GM06990 (cell line): Measurements from ENCODE around the gene CFDP1.
A peak's percentile ranks its signal among the peaks of the same experiment; 100 is the strongest.

Experiments used
- DNase-seq: peaks from one replicate; pipeline ENCODE4 v3.0.0-alpha.2; 2011; ENCODE audit not compliant: insufficient read length; ENCODE audit errors: extremely low read depth
- H3K27me3 ChIP-seq: replicated peaks from 2 replicates; pipeline ENCODE4 v1.6.0; 2011; ENCODE audit warnings: low read length; ENCODE audit not compliant: control insufficient read depth, insufficient read depth
- H3K36me3 ChIP-seq: 2 replicates; pipeline ENCODE4 v1.5.1; 2011; ENCODE audit warnings: low read length; ENCODE audit not compliant: control insufficient read depth, insufficient read depth
- H3K4me3 ChIP-seq: replicated peaks from 2 replicates; pipeline ENCODE4 v1.5.1; 2011; ENCODE audit warnings: low read depth, mild to moderate bottlenecking, control low read depth, low read length
- CTCF ChIP-seq: IDR thresholded peaks from 2 replicates; pipeline ENCODE4 v1.5.1; 2011; ENCODE audit warnings: low read length, control low read depth, mild to moderate bottlenecking, inconsistent platforms; ENCODE audit not compliant: insufficient read depth, poor library complexity, severe bottlenecking

Gene CFDP1

GRCh38 chr16:75432828-75433731 is at the start of gene CFDP1:
TSS of gene CFDP1 (minus strand) at chr16:75433503. CDS start at chr16:75433352, 151 bp downstream.
- DNase-seq, result peak; percentile 93

GRCh38 chr16:75482434-75483205 is 49.3 kb upstream of the CFDP1 start:
- no peak for TF ChIP-seq CTCF
- Histone ChIP-seq H3K4me3 (no peak overlapping the region), H3K36me3 (no peaks in the 10 kb centered on the region), H3K27me3 (no peaks in the 10 kb centered on the region)
- no peak for DNase-seq

More at GRCh38 chr16:75432828-75433731, at the start of gene CFDP1:
- H3K4me3 ChIP-seq, result peak within 1 kb of the TSS; percentile 93
- H3K27me3 ChIP-seq, result no peaks in the 10 kb centered on the region
- H3K36me3 ChIP-seq, result no peaks in the 10 kb centered on the region
- TF ChIP-seq CTCF, result no peak

- Histone ChIP-seq H3K36me3 (no peaks in the 10 kb centered on the region), H3K4me3 (no peak overlapping the region), H3K27me3 (no peaks in the 10 kb centered on the region)
- no peak for DNase-seq
- no peak for TF ChIP-seq CTCF
Measured at GRCh38 chr16:75481475-75481874, 48.2 kb upstream of the CFDP1 start.

- no peak for TF ChIP-seq CTCF
- DNase-seq, result no peak
- Histone ChIP-seq H3K4me3 (no peak overlapping the region), H3K36me3 (no peaks in the 10 kb centered on the region), H3K27me3 (no peaks in the 10 kb centered on the region)
Measured at GRCh38 chr16:75479421-75479990, 46.2 kb upstream of the CFDP1 start.

- no peaks in the 10 kb centered on the region for H3K27me3 ChIP-seq
- no peak for DNase-seq
- H3K36me3 ChIP-seq, result no peaks in the 10 kb centered on the region
- no peak overlapping the region for H3K4me3 ChIP-seq
- TF ChIP-seq CTCF, result no peak
Measured at GRCh38 chr16:75478480-75479345, 45.4 kb upstream of the CFDP1 start.
